PFSK-1 (cell line): ENCODE results near the gene EGFLAM.

ENCODE experiments used
- FOXP2 ChIP-seq: optimal IDR thresholded peaks from 2 replicates; pipeline ENCODE3; 2011; ENCODE audit warnings: borderline replicate concordance, control low read depth, inconsistent platforms; ENCODE audit not compliant: insufficient read depth; ENCODE audit errors: extremely low read length, extremely low read depth
- POLR2AphosphoS5 ChIP-seq: IDR thresholded peaks from 2 replicates; pipeline ENCODE4 v1.6.1; 2012; ENCODE audit warnings: low read depth, mild to moderate bottlenecking, control low read depth, low read length, moderate library complexity
- SIN3A ChIP-seq: IDR thresholded peaks from 2 replicates; pipeline ENCODE4 v1.6.1; 2012; ENCODE audit warnings: mild to moderate bottlenecking, low read length, moderate library complexity, borderline replicate concordance; ENCODE audit not compliant: insufficient read depth
- TAF1 ChIP-seq: IDR thresholded peaks from 2 replicates; pipeline ENCODE4 v1.6.1; 2012; ENCODE audit warnings: low read length, control low read depth, borderline replicate concordance; ENCODE audit not compliant: insufficient read depth
- TF ChIP-seq, protein P1 (sequence below), 2 experiments: IDR thresholded peaks; 2 replicates each; pipeline versions ENCODE4 v1.6.1 to v1.8.0; 2011 to 2012; ENCODE audit warnings: low read depth in 2 of 2, low read length in 2 of 2, control low read depth in 1 of 2, inconsistent platforms in 1 of 2, mild to moderate bottlenecking in 1 of 2, moderate library complexity in 1 of 2; ENCODE audit not compliant: insufficient read depth in 1 of 2

EGFLAM gene

GRCh38 chr5:38240212-38240611 lies 18.1 kb upstream of the EGFLAM start:
- TF ChIP-seq SIN3A (no peak), TAF1 (no peak), FOXP2 (no peak), POLR2AphosphoS5 (no peak)
- TF ChIP-seq, protein P1, sequence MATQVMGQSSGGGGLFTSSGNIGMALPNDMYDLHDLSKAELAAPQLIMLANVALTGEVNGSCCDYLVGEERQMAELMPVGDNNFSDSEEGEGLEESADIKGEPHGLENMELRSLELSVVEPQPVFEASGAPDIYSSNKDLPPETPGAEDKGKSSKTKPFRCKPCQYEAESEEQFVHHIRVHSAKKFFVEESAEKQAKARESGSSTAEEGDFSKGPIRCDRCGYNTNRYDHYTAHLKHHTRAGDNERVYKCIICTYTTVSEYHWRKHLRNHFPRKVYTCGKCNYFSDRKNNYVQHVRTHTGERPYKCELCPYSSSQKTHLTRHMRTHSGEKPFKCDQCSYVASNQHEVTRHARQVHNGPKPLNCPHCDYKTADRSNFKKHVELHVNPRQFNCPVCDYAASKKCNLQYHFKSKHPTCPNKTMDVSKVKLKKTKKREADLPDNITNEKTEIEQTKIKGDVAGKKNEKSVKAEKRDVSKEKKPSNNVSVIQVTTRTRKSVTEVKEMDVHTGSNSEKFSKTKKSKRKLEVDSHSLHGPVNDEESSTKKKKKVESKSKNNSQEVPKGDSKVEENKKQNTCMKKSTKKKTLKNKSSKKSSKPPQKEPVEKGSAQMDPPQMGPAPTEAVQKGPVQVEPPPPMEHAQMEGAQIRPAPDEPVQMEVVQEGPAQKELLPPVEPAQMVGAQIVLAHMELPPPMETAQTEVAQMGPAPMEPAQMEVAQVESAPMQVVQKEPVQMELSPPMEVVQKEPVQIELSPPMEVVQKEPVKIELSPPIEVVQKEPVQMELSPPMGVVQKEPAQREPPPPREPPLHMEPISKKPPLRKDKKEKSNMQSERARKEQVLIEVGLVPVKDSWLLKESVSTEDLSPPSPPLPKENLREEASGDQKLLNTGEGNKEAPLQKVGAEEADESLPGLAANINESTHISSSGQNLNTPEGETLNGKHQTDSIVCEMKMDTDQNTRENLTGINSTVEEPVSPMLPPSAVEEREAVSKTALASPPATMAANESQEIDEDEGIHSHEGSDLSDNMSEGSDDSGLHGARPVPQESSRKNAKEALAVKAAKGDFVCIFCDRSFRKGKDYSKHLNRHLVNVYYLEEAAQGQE (IDR thresholded peaks at IDR 0.05; ENCODE audit: insufficient read depth in 1 of 2, low read depth in 2 of 2, low read length in 2 of 2): no peak

GRCh38 chr5:38241655-38242054 lies 16.7 kb upstream of the EGFLAM start:
- TF ChIP-seq POLR2AphosphoS5 (no peak), TAF1 (no peak), SIN3A (no peak), FOXP2 (no peak)
- TF ChIP-seq, protein P1 (IDR thresholded peaks at IDR 0.05; ENCODE audit: insufficient read depth in 1 of 2, low read depth in 2 of 2, low read length in 2 of 2): no peak

DNA sequence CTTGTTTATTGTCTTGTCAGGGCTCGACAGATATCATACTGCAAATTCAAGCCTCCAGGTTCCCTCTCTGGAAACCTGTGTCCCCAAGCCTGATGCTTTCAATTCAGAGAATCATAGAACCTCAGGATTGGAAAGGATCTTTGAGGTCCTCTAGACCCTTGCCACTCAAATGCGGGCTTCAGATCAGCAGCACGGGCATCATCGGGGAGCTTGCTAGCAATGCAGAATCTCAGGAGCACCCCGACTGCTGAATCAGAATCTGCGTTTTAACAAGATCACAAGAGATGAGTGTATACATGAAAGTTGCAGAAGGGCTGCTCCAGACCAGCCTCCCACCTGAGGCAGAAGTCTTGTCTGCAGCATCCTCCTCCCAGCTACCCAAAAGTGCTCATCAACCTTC lies 13.1 kb upstream of the EGFLAM start:
- no peak for TF ChIP-seq POLR2AphosphoS5
- TF ChIP-seq, protein P1 (IDR thresholded peaks at IDR 0.05; ENCODE audit: insufficient read depth in 1 of 2, low read depth in 2 of 2, low read length in 2 of 2): no peak
- TF ChIP-seq FOXP2: no peak
- no peak for TF ChIP-seq SIN3A
- TF ChIP-seq TAF1: no peak

DNA sequence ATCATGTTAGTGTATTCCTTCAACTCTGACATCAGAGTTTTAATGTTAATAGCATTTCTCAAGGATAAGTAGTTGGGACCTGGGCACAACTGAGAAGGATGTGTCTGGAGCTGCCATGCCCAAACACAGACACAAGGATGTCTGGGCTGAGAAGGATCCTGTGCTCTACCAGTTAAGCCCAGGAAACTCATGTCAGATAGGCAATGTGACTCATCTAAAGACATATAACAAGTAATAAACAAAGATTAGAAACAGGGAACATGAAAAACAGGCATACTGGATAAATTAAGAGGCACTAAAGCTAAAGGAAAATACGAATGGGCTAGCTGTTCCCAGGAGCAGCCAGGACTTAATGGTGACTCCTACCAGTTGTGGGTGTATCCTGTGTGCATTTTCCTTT lies 9.1 kb upstream of the EGFLAM start:
- TF ChIP-seq POLR2AphosphoS5 (no peak), TAF1 (no peak), FOXP2 (no peak), SIN3A (no peak)
- TF ChIP-seq, protein P1 (IDR thresholded peaks at IDR 0.05; ENCODE audit: insufficient read depth in 1 of 2, low read depth in 2 of 2, low read length in 2 of 2): no peak

DNA sequence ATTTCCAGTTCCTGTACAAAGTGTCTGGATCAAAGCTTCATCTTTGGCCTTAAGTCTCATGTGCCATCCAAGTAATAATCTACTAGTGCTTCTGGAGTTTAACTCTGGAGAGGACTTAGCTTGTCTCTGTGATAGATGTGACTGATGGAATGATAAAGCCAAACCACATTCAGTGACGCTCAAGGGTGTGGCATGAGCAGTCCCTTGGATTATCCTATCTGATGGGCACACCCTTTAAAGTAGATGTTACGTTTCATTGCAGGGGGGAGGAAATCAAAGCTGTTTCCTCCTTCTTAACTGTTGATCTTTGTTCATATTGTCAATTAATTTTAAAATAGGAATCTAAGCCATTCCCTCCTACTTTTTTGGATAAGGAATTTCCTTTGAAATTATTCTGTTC lies 8.5 kb upstream of the EGFLAM start:
- TF ChIP-seq TAF1 (no peak), POLR2AphosphoS5 (no peak), FOXP2 (no peak), SIN3A (no peak)
- TF ChIP-seq, protein P1 (IDR thresholded peaks at IDR 0.05; ENCODE audit: insufficient read depth in 1 of 2, low read depth in 2 of 2, low read length in 2 of 2): no peak
